Spinal cord (tissue), 10 donors: ENCODE measurements around the gene MFF. TPM values are rescaled to one million over a fixed set of nuclear protein-coding genes. Genes with fewer than 3 reads are reported as not detected.

Source experiments
- DNase-seq, 6 donors: peaks; one replicate each; pipeline versions ENCODE4 v3.0.0 to v3.0.0-alpha.2; 2013 to 2015; ENCODE audit warnings: low spot score in 6 of 6, low read depth in 4 of 6
- H3K27ac ChIP-seq: one replicate; pipeline ENCODE4 v1.5.1; 2013; ENCODE audit warnings: low read depth, low read length, control low read depth
- H3K27me3 ChIP-seq: one replicate; pipeline ENCODE4 v1.6.1; 2013; ENCODE audit warnings: low read length; ENCODE audit not compliant: control insufficient read depth, insufficient read depth
- H3K36me3 ChIP-seq: one replicate; pipeline ENCODE4 v1.6.1; 2013; ENCODE audit warnings: low read length; ENCODE audit not compliant: control insufficient read depth, insufficient read depth
- H3K4me1 ChIP-seq: one replicate; pipeline ENCODE4 v1.6.1; 2013; ENCODE audit warnings: low read length; ENCODE audit not compliant: control insufficient read depth, insufficient read depth
- H3K4me3 ChIP-seq: one replicate; pipeline ENCODE4 v1.5.1; 2013; ENCODE audit warnings: low read depth, low read length, control low read depth
- H3K9me3 ChIP-seq: one replicate; pipeline ENCODE4 v1.6.1; 2013; ENCODE audit warnings: low read length; ENCODE audit not compliant: control insufficient read depth, insufficient read depth
- WGBS: methylation state at CpG from one replicate; pipeline ENCODE4 v1.1.5; 2013; ENCODE audit warnings: missing lambda C conversion rate; ENCODE audit not compliant: insufficient coverage; 5-methylcytosine and 5-hydroxymethylcytosine counted together
- long read RNA-seq, 4 donors: transcript quantifications; one replicate each; lab custom pipeline, GENCODE V29; 2026
- polyA plus RNA-seq, 2 donors: library from polyadenylated mRNA; unstranded; fragments of 120-200 nt; gene quantifications; one replicate each; pipeline ENCODE4 v1.2.1, GENCODE V29; 2013; ENCODE audit not compliant: insufficient read length in 2 of 2
- total RNA-seq, 2 donors: library from RNA; depleted of rRNA in 1 of 2; stranded (reverse); fragments of 120-200 nt in 1 of 2; fragments of >200 nt in 1 of 2; gene quantifications; one replicate each; pipeline versions ENCODE4 v1.2.3 to v1.2.4, GENCODE V29; 2013 to 2014
- donor health status: healthy.

MFF gene
- total RNA-seq: 100 to 1,000 TPM; 103 to 124 TPM
- 100 to 1,000 TPM; 142 to 175 TPM for polyA plus RNA-seq
- long read RNA-seq, donor 1, transcript MFF-203 (8 exons, 1,716 nt): minor isoform, 5 of 69 reads
- long read RNA-seq, donor 1, transcript MFF-222 (4 exons, 1,653 nt): minor isoform, 6 of 69 reads
- long read RNA-seq, donor 1, transcript MFF-205 (7 exons, 1,085 nt): major isoform, 10 of 69 reads
- long read RNA-seq, donor 1, transcript MFF-201 (9 exons, 2,004 nt): minor isoform, 9 of 69 reads
- long read RNA-seq, donor 1, partial matches to known transcripts: 0 of 69 reads
- long read RNA-seq, donor 1, other reads (novel, unspliced or antisense): 23 of 69 reads
- long read RNA-seq, donor 2, transcript MFF-201 (9 exons, 2,004 nt): major isoform, 10 of 28 reads
- long read RNA-seq, donor 2, partial matches to known transcripts: 0 of 28 reads
- long read RNA-seq, donor 2, other reads (novel, unspliced or antisense): 5 of 28 reads
- long read RNA-seq, donor 3, transcript MFF-201 (9 exons, 2,004 nt): major isoform, 5 of 27 reads
- long read RNA-seq, donor 3, partial matches to known transcripts: 0 of 27 reads
- long read RNA-seq, donor 3, other reads (novel, unspliced or antisense): 12 of 27 reads
- long read RNA-seq, donor 4, transcript MFF-222 (4 exons, 1,653 nt): minor isoform, 5 of 45 reads
- long read RNA-seq, donor 4, transcript MFF-201 (9 exons, 2,004 nt): major isoform, 13 of 45 reads
- long read RNA-seq, donor 4, transcript MFF-205 (7 exons, 1,085 nt): major isoform, 13 of 45 reads
- long read RNA-seq, donor 4, partial matches to known transcripts: 0 of 45 reads
- long read RNA-seq, donor 4, other reads (novel, unspliced or antisense): 0 of 45 reads

DNA sequence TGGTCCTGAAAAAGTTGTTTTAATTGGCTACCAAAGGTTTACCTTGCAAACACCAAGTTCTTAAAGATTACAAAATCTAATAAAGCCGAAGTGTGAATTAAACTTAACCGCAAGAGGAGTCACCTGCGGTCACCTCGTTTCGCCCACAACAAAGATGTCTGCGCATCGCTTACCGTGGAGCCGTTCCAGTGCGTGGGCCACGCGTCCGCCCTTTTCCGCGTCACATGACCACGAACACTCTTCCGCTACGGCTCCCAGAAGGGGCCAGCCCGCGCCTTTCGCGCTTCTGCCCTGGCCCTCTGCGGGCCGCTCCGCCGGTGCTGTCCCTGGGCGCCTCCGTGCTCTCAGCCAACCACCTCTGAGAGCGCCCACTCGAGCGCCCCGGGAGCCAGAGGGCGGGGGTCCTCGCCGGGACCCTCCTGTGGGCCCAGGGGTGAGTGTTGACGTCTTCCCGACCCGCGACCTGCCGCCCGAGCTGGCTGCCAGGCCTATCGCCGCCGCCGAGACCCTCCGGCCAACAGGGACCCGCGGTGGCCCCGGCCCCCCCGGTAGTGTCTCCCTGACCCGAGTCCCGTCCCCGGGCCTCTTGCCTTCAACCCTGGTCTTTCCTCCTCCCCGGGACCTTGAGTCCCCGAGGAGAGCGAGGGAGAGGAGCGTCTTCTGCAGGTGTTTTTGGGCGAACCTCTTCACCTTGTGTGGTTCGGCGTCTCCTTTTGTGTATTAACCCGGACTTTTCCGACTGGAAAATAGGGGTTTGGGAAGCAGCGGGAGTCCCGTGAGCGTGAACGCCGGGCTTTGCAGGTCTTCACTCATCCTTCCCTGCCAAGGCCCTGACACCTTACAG, at the start of gene MFF:
Gene MFF (plus strand): TSS at position 257 of the 844 bp plus-strand sequence. CDS start 5,415 bp downstream, outside the sequence.
- Histone ChIP-seq H3K27me3 (no peaks in the 10 kb centered on the region), H3K9me3 (peaks cover 1% of the 10 kb centered on the region), H3K4me3 (peak within 1 kb of the TSS; percentile 84), H3K4me1 (peaks cover 5% of the 10 kb centered on the region), H3K36me3 (peaks cover 6% of the 10 kb centered on the region), H3K27ac (peak within 1 kb of the TSS; percentile 87)
- 0% methylated on average over 61 of the region's 67 CpGs for WGBS
- peak; percentile 83 to 98 (median 92) for DNase-seq

GRCh38 chr2:227280895-227281294, 44.2 kb upstream of the MFF start:
- Histone ChIP-seq H3K9me3 (peaks cover 4% of the 10 kb centered on the region), H3K4me1 (no peaks in the 10 kb centered on the region), H3K36me3 (no peaks in the 10 kb centered on the region), H3K4me3 (no peak overlapping the region), H3K27me3 (no peaks in the 10 kb centered on the region), H3K27ac (no peak overlapping the region)
- DNase-seq: no peak

DNA sequence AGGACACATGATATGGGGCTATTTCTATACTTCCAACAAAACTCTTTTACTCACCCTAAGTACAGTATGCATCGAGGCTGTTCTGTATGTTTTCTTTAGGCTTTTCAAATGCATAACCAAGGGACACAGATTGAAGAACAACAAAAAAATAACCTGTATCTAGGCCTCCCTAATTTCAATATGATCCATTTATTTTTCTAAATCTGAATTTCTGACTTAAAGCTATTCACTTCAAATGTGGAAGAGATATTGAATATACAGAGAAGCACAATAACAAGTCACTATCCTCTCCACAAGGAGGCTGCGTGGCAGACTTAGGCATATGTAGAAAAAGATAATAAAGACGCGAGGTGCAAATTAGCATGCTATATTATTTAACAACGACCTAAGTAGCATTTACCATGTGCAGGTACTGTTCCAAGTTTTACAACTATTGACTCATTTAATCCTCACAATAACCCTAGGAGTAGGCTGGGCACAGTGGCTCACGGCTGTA, 39.3 kb upstream of the MFF start:
- Histone ChIP-seq H3K9me3 (peaks cover 4% of the 10 kb centered on the region), H3K4me1 (no peaks in the 10 kb centered on the region), H3K27ac (no peak overlapping the region), H3K36me3 (no peaks in the 10 kb centered on the region), H3K27me3 (no peaks in the 10 kb centered on the region), H3K4me3 (no peak overlapping the region)
- no peak for DNase-seq
- WGBS: 82% methylated on average over 4 of the region's 6 CpGs

DNA sequence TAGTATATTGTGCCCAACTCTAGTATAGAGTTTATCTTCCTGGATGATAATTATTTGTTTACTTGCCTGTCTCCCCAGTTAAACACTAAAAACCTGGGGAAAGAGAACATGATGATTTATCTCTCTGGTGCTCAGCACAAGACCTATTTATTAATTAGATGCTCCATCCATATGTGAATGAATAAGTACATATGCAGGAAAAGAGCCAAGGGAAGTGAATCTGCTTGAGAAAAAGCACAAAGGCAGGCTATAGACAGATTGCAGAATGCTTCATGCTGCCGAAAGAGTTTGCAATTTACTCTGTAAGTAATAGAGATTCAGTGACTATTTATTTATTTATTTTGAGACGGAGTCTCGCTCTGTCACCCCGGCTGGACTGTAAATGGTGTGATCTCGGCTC, 37.3 kb upstream of the MFF start:
- Histone ChIP-seq H3K9me3 (peaks cover 3% of the 10 kb centered on the region), H3K27ac (no peak overlapping the region), H3K4me1 (no peaks in the 10 kb centered on the region), H3K4me3 (no peak overlapping the region), H3K27me3 (no peaks in the 10 kb centered on the region), H3K36me3 (no peaks in the 10 kb centered on the region)
- 84% methylated on average over 5 of the region's 5 CpGs for WGBS
- DNase-seq: peak in 1 of 6 donors; percentile 7

DNA sequence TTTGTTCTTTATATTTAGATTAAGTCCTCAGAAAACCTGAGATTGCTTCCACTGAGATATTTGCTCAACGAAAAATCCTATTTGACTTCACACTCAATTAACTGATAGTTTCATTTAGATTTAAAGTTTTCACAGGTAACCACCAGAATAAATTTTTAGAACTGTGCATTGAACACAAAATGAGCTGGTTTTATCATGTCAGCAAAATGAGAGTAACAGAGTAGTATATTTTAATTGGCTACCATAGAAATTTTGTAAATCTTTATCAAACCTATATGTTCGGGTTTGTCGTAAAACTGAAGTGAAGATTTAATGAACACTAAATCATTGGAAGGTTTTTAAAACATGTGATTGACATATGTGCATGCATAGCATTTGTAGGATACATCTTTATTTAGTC, 32.7 kb upstream of the MFF start:
- no peaks in the 10 kb centered on the region for H3K27me3 ChIP-seq
- H3K4me3 ChIP-seq: no peak overlapping the region
- DNase-seq: no peak
- no peaks in the 10 kb centered on the region for H3K36me3 ChIP-seq
- H3K4me1 ChIP-seq: no peaks in the 10 kb centered on the region
- H3K27ac ChIP-seq: no peak overlapping the region
- WGBS: no CpG with 5 or more reads among the region's 3 CpGs
- no peaks in the 10 kb centered on the region for H3K9me3 ChIP-seq

- no peaks in the 10 kb centered on the region for H3K27me3 ChIP-seq
- no peak for DNase-seq
- WGBS: 96% methylated on average over 4 of the region's 4 CpGs
Measured at GRCh38 chr2:227293531-227293930, 31.5 kb upstream of the MFF start.

GRCh38 chr2:227295806-227296205, 29.2 kb upstream of the MFF start:
- peak in 2 of 6 donors; percentile 6 for DNase-seq
- 50% methylated on average over 3 of the region's 4 CpGs for WGBS
- Histone ChIP-seq H3K4me3 (no peak overlapping the region), H3K27ac (no peak overlapping the region), H3K27me3 (no peaks in the 10 kb centered on the region), H3K9me3 (no peaks in the 10 kb centered on the region), H3K36me3 (no peaks in the 10 kb centered on the region), H3K4me1 (no peaks in the 10 kb centered on the region)

More at GRCh38 chr2:227293531-227293930, 31.5 kb upstream of the MFF start:
- H3K36me3 ChIP-seq: no peaks in the 10 kb centered on the region
- H3K9me3 ChIP-seq: no peaks in the 10 kb centered on the region
- no peak overlapping the region for H3K4me3 ChIP-seq
- no peak overlapping the region for H3K27ac ChIP-seq
- H3K4me1 ChIP-seq: no peaks in the 10 kb centered on the region

- no peak overlapping the region for H3K27ac ChIP-seq
- peak in 1 of 6 donors; percentile 45 for DNase-seq
- no peaks in the 10 kb centered on the region for H3K9me3 ChIP-seq
- WGBS: no CpG with 5 or more reads among the region's 3 CpGs
- H3K4me1 ChIP-seq: no peaks in the 10 kb centered on the region
- H3K36me3 ChIP-seq: no peaks in the 10 kb centered on the region
- H3K27me3 ChIP-seq: no peaks in the 10 kb centered on the region
- H3K4me3 ChIP-seq: no peak overlapping the region
Measured at GRCh38 chr2:227296671-227297405, 28.2 kb upstream of the MFF start.
